Endothelial cell of umbilical vein (primary cell): ENCODE measurements around the gene TNKS1BP1. TPM values are rescaled to one million over a fixed set of nuclear protein-coding genes. Genes with fewer than 3 reads are reported as not detected.

Experiments
- BruUV-seq: library from RNA; stranded (reverse); fragments of 400-500 nt; replicated peaks from 2 replicates; lab custom pipeline; 2021; lab: Mats Ljungman, UMichigan
- CTCF ChIA-PET: fragments of 300-600, 350-600 bp; sonication (Branson Sonifier 250); formaldehyde crosslinking; loops from one replicate; lab custom pipeline; 2021; ENCODE audit warnings: antibody characterized with exemption, inconsistent platforms; lab: Charles Lee
- POLR2A ChIA-PET: fragments of 300-600, 350-600 bp; sonication (Branson Sonifier 250); formaldehyde crosslinking; loops from one replicate; lab custom pipeline; 2021; ENCODE audit warnings: antibody characterized with exemption, inconsistent platforms; lab: Charles Lee
- DNase-seq: peaks from one replicate; pipeline ENCODE4 v3.0.0-alpha.2; 2011; ENCODE audit warnings: low read depth, low spot score
- FAIRE-seq: peaks from 2 replicates; lab custom pipeline; 2011; peaks lifted over from hg19 to GRCh38; lab: Jason Lieb, UNC
- H2AFZ ChIP-seq: 2 replicates; pipeline ENCODE4 v1.6.0; 2012; ENCODE audit warnings: low read depth, low read length, control low read depth, inconsistent platforms
- H3K27ac ChIP-seq: 2 replicates; pipeline ENCODE4 v1.5.1; 2011; ENCODE audit warnings: low read depth, mild to moderate bottlenecking, control low read depth, low read length, moderate library complexity; ENCODE audit not compliant: insufficient read depth
- H3K27me3 ChIP-seq, 2 experiments: 2 replicates each; pipeline versions ENCODE4 v1.6.0 to v1.6.1; 2011; ENCODE audit warnings: low read length in 2 of 2, mixed read lengths in 1 of 2; ENCODE audit not compliant: control insufficient read depth in 2 of 2, insufficient read depth in 2 of 2
- H3K36me3 ChIP-seq, 2 experiments: 2 replicates in 1 of 2; 3 replicates in 1 of 2; pipeline ENCODE4 v1.5.1; 2011; ENCODE audit warnings: low read length in 2 of 2, mild to moderate bottlenecking in 1 of 2, moderate library complexity in 1 of 2; ENCODE audit not compliant: control insufficient read depth in 2 of 2, insufficient read depth in 2 of 2; ENCODE audit errors: extremely low read depth in 1 of 2
- H3K4me1 ChIP-seq: 3 replicates; pipeline ENCODE4 v1.5.1; 2011; ENCODE audit warnings: mild to moderate bottlenecking, low read length; ENCODE audit not compliant: control insufficient read depth, insufficient read depth; ENCODE audit errors: extremely low read depth
- H3K4me2 ChIP-seq: 2 replicates; pipeline ENCODE4 v1.6.1; 2011; ENCODE audit warnings: low read length, control low read depth, mixed read lengths; ENCODE audit not compliant: insufficient read depth
- H3K4me3 ChIP-seq, 3 experiments: fragments of 200-600 bp in 1 of 3; sonication (generic), shearing (Covaris generic) in 1 of 3; replicated peaks in 1 of 3; 2 replicates each; pipeline ENCODE4 v1.5.1; 2011 to 2016; ENCODE audit warnings: control low read depth in 3 of 3, low read length in 3 of 3, mild to moderate bottlenecking in 2 of 3, inconsistent platforms in 1 of 3, low read depth in 1 of 3, moderate library complexity in 1 of 3; ENCODE audit not compliant: insufficient read depth in 1 of 3
- H3K79me2 ChIP-seq: 2 replicates; pipeline ENCODE4 v1.6.0; 2012; ENCODE audit warnings: low read length, inconsistent platforms; ENCODE audit not compliant: control insufficient read depth, insufficient read depth
- H3K9ac ChIP-seq: replicated peaks from 2 replicates; pipeline ENCODE3; 2011; ENCODE audit warnings: low read length, control low read depth; ENCODE audit not compliant: insufficient read depth; ENCODE audit errors: extremely low read depth
- H3K9me1 ChIP-seq: replicated peaks from 3 replicates; pipeline ENCODE4 v1.6.0; 2011; ENCODE audit warnings: mild to moderate bottlenecking, low read length; ENCODE audit not compliant: control insufficient read depth, insufficient read depth; ENCODE audit errors: extremely low read depth
- H3K9me3 ChIP-seq: replicated peaks from 2 replicates; pipeline ENCODE4 v1.5.1; 2012; ENCODE audit warnings: low read length, inconsistent platforms; ENCODE audit not compliant: control insufficient read depth, insufficient read depth
- H4K20me1 ChIP-seq: replicated peaks from 2 replicates; pipeline ENCODE3; 2011; ENCODE audit warnings: mild to moderate bottlenecking, low read length; ENCODE audit not compliant: control insufficient read depth, insufficient read depth; ENCODE audit errors: extremely low read depth
- EZH2 ChIP-seq: IDR thresholded peaks from 2 replicates; pipeline ENCODE4 v1.6.1; 2012; ENCODE audit warnings: borderline replicate concordance, low read depth, mild to moderate bottlenecking, moderate library complexity, low read length, inconsistent platforms; ENCODE audit not compliant: severe bottlenecking
- FOS ChIP-seq: IDR thresholded peaks from 2 replicates; pipeline ENCODE4 v1.6.1; 2011; ENCODE audit warnings: mild to moderate bottlenecking, low read length, moderate library complexity, borderline replicate concordance; ENCODE audit not compliant: insufficient read depth
- GATA2 ChIP-seq: IDR thresholded peaks from 2 replicates; pipeline ENCODE4 v1.7.0; 2011; ENCODE audit warnings: low read depth, mild to moderate bottlenecking, moderate library complexity, mixed read lengths, low read length; ENCODE audit not compliant: insufficient read length, insufficient read depth
- JUN ChIP-seq: IDR thresholded peaks from 2 replicates; pipeline ENCODE4 v1.6.1; 2011; ENCODE audit warnings: borderline replicate concordance, low read depth; ENCODE audit not compliant: insufficient read length, insufficient read depth
- MYC ChIP-seq: IDR thresholded peaks from one replicate; pipeline ENCODE4 v1.6.1; 2011; ENCODE audit warnings: mild to moderate bottlenecking, low read depth, low read length
- POLR2A ChIP-seq: IDR thresholded peaks from 2 replicates; pipeline ENCODE4 v1.6.1; 2012; ENCODE audit warnings: low read depth, mild to moderate bottlenecking, control low read depth, low read length
- POLR2AphosphoS5 ChIP-seq: IDR thresholded peaks from 2 replicates; pipeline ENCODE4 v1.6.1; 2012; ENCODE audit warnings: low read depth, mild to moderate bottlenecking, control low read depth, low read length, moderate library complexity; ENCODE audit not compliant: insufficient read depth
- dilution Hi-C: fragments of 300-500 bp; cut with MboI; formaldehyde crosslinking; loops from one replicate; pipeline ENCODE4 v1.15.0; 2019; ENCODE audit warnings: low sequenced_read_pairs; ENCODE audit not compliant: extremely low pct_ligation_motif_present
- intact Hi-C: fragments of 100-400 bp; cut with micrococcal nuclease; formaldehyde crosslinking; loops from one replicate; pipeline ENCODE4 v1.10.0; 2022
- polyA plus RNA-seq, 4 experiments: library from polyadenylated mRNA; depleted of rRNA in 3 of 4; stranded (reverse) in 3 of 4; unstranded in 1 of 4; fragments of >200 nt; gene quantifications; 2 replicates each; pipeline versions ENCODE4 v1.2.1 to v1.2.3, GENCODE V29; 2011 to 2012; ENCODE audit warnings: missing spikeins in 1 of 4
- total RNA-seq: library from RNA; stranded (reverse); gene quantifications from 2 replicates; pipeline ENCODE4 v1.2.3, GENCODE V29; 2021
- TF ChIP-seq, protein P1 (sequence below): IDR thresholded peaks from 2 replicates; pipeline ENCODE4 v1.6.1; 2011; ENCODE audit not compliant: insufficient read depth, insufficient read length
- TF ChIP-seq, protein P2 (sequence below), 2 donors: IDR thresholded peaks; 1 replicate in 1 of 2; 2 replicates in 1 of 2; pipeline ENCODE4 v1.5.1; 2011; ENCODE audit warnings: low read length in 2 of 2, mild to moderate bottlenecking in 2 of 2, moderate library complexity in 2 of 2, control low read depth in 1 of 2, inconsistent platforms in 1 of 2, low read depth in 1 of 2; ENCODE audit not compliant: insufficient read depth in 1 of 2; ENCODE audit errors: extremely low read depth in 1 of 2

The TNKS1BP1 gene
- total and polyA plus RNA-seq, 2 donors (not counting 3 experiments of a cell fraction or from before 2014, with no cell fraction given): 54.6 to 111 TPM

DNA sequence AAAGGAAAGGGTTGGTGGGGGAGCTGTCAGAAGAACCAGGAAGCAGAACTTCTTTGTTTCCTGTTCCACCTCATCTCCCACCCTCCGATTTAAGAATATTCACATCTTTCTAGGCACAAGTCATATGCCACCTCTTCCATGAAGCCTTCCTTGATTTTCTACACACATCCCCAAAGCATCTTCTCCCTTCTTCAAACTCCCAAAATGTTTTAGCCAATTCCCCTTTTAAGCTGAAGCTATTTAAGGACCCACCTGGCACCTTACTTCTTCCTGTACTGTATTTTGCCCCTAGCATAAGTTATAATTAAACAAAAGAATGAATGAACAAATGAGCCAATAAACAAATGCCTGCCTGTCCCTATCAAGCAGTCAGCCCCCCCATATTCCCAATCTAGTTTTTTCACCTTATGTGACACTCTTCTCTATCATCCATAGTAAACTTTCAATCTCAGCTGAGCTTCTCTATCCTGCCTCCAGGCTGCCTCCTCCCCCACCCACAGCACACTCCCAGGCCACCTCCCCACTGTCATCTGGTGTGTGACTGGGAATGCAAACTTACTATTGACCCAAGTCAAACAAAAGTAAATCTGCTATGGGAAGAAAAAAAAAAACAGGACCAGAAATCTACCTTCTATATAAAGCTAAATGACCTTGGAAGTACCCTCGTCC, 3.9 kb downstream of the TNKS1BP1 start:
- Histone ChIP-seq H3K4me3 (no peak overlapping the region), H3K79me2 (peaks cover 17% of the 10 kb centered on the region), H3K4me2 (no peak overlapping the region), H3K9ac (no peak overlapping the region), H4K20me1 (no peaks in the 10 kb centered on the region), H2AFZ (no peak overlapping the region), H3K27ac (no peak overlapping the region), H3K9me3 (no peaks in the 10 kb centered on the region), H3K36me3 (peaks cover 5 to 30% of the 10 kb centered on the region in 2 experiments), H3K27me3 (no peaks in the 10 kb centered on the region), H3K9me1 (no peaks in the 10 kb centered on the region), H3K4me1 (peaks cover 32% of the 10 kb centered on the region)
- no peak for FAIRE-seq
- DNase-seq: no peak
- CTCF ChIA-PET: interaction anchor here (1.1 to 1.3 kb wide), 2 partner anchors 9 to 14 kb away, joined by 3 to 4 read pairs; no protein-coding TSS in a partner anchor
- BruUV-seq: no TSS peak
- intact Hi-C loops (no loop called here), dilution Hi-C loops (no loop called here)
- TF ChIP-seq POLR2AphosphoS5 (no peak), FOS (no peak), EZH2 (no peak), GATA2 (no peak), POLR2A (no peak), MYC (no peak), JUN (no peak)
- TF ChIP-seq, protein P1, sequence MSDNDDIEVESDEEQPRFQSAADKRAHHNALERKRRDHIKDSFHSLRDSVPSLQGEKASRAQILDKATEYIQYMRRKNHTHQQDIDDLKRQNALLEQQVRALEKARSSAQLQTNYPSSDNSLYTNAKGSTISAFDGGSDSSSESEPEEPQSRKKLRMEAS: no peak
- TF ChIP-seq, protein P2, sequence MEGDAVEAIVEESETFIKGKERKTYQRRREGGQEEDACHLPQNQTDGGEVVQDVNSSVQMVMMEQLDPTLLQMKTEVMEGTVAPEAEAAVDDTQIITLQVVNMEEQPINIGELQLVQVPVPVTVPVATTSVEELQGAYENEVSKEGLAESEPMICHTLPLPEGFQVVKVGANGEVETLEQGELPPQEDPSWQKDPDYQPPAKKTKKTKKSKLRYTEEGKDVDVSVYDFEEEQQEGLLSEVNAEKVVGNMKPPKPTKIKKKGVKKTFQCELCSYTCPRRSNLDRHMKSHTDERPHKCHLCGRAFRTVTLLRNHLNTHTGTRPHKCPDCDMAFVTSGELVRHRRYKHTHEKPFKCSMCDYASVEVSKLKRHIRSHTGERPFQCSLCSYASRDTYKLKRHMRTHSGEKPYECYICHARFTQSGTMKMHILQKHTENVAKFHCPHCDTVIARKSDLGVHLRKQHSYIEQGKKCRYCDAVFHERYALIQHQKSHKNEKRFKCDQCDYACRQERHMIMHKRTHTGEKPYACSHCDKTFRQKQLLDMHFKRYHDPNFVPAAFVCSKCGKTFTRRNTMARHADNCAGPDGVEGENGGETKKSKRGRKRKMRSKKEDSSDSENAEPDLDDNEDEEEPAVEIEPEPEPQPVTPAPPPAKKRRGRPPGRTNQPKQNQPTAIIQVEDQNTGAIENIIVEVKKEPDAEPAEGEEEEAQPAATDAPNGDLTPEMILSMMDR (IDR thresholded peaks at IDR 0.05; ENCODE audit: extremely low read depth in 1 of 2, insufficient read depth in 1 of 2, low read depth in 1 of 2, low read length in 2 of 2): no peak
- POLR2A ChIA-PET: interaction anchor here (0.5 to 1.1 kb wide), 3 partner anchors 9 to 104 kb away, joined by 3 to 5 read pairs (median 3); no protein-coding TSS in a partner anchor
